ENCODE measurements around the gene CBX7. TPM values are rescaled to one million over a fixed set of nuclear protein-coding genes. Genes with fewer than 3 reads are reported as not detected.

CBX7 gene
- total and polyA plus RNA-seq, 10 donors = 20.2 to 99.4 (median 60.3) TPM

GRCh38 chr22:39083212-39084165 lies 69.0 kb downstream of the CBX7 start:
- 79 to 84% (median 82%) methylated on average over 10 to 14 of the region's 14 CpGs for WGBS, 5 donors
- DNase-seq = peak; percentile 60
- Histone ChIP-seq H3K4me3 (no peak overlapping the region), H3K27me3 (replicated peaks in 1 of 7) (no peaks in the 10 kb centered on the region), H3K36me3 (peaks cover 0 to 80% (median 29%) of the 10 kb centered on the region in 6 donors), H3K4me1 (peaks cover 13 to 86% (median 42%) of the 10 kb centered on the region in 6 donors), H3K27ac (peak overlapping the region in 3 of 8 donors; percentile 26 to 49 (median 41)), H3K9me3 (no peaks in the 10 kb centered on the region)
- TF ChIP-seq POLR2A (IDR thresholded peaks at IDR 0.05) (no peak), CTCF (IDR thresholded peaks at IDR 0.05 in 8 of 11, conservative IDR thresholded peaks at IDR 0.05 in 3 of 11) (no peak), POLR2AphosphoS5 (IDR thresholded peaks at IDR 0.05) (peak in 1 of 3 donors; percentile 5)
- intact Hi-C loops (cut with DNase I; ENCODE audit: low total_unique reads) = no loop called here

- WGBS, 5 donors = 73 to 84% (median 81%) methylated on average over 8 of the region's 8 CpGs
- intact Hi-C loops (cut with DNase I; ENCODE audit: low total_unique reads) = no loop called here
- Histone ChIP-seq H3K27me3 (replicated peaks in 1 of 7) (no peaks in the 10 kb centered on the region), H3K27ac (peak overlapping the region in 3 of 8 donors; percentile 33 to 78 (median 46)), H3K9me3 (no peaks in the 10 kb centered on the region), H3K4me3 (no peak overlapping the region), H3K36me3 (peaks cover 0 to 70% (median 27%) of the 10 kb centered on the region in 6 donors), H3K4me1 (peaks cover 20 to 85% (median 52%) of the 10 kb centered on the region in 6 donors)
- DNase-seq = peak; percentile 36
- TF ChIP-seq POLR2AphosphoS5 (IDR thresholded peaks at IDR 0.05) (no peak), POLR2A (IDR thresholded peaks at IDR 0.05) (no peak), CTCF (IDR thresholded peaks at IDR 0.05 in 8 of 11, conservative IDR thresholded peaks at IDR 0.05 in 3 of 11) (no peak)
Measured at GRCh38 chr22:39081598-39081997, 70.9 kb downstream of the CBX7 start.

- peak; percentile 51 for DNase-seq
- Histone ChIP-seq H3K4me3 (peak overlapping the region in 1 of 8 donors; percentile 27), H3K27ac (peak overlapping the region in 3 of 8 donors; percentile 46 to 91 (median 78)), H3K36me3 (peaks cover 0 to 64% (median 25%) of the 10 kb centered on the region in 6 donors), H3K4me1 (peaks cover 20 to 86% (median 58%) of the 10 kb centered on the region in 6 donors), H3K9me3 (no peaks in the 10 kb centered on the region), H3K27me3 (replicated peaks in 1 of 7) (no peaks in the 10 kb centered on the region)
- intact Hi-C loops (cut with DNase I; ENCODE audit: low total_unique reads) = no loop called here
- 82 to 91% (median 89%) methylated on average over 12 of the region's 12 CpGs for WGBS, 5 donors
- TF ChIP-seq POLR2A (IDR thresholded peaks at IDR 0.05) (no peak), CTCF (IDR thresholded peaks at IDR 0.05 in 8 of 11, conservative IDR thresholded peaks at IDR 0.05 in 3 of 11) (no peak), POLR2AphosphoS5 (IDR thresholded peaks at IDR 0.05) (no peak)
Measured at GRCh38 chr22:39081016-39081415, 71.5 kb downstream of the CBX7 start.

Small RNA genes within 50 kb of the gene (small RNA-seq; reads per million reads assigned to genes)
- gene COX5BP7 = 0 reads per million in 4 donors

Other genes starting within 250 kb of the CBX7 start
- gene APOBEC3A, start 195.1 kb downstream of the CBX7 start, total RNA-seq = 100 to 1,000 TPM in 2 of 7 donors, 10 to 100 TPM in 5; 18.6 to 163 (median 68.0) TPM
- 1 to 10 TPM; 1.2 to 5.6 (median 3.9) TPM for gene APOBEC3A, start 195.1 kb downstream of the CBX7 start, polyA plus RNA-seq
- 10 to 100 TPM in 1 of 7 donors, 1 to 10 TPM in 5, not detected in 1; 2.5 to 14.0 (median 7.2) TPM for gene APOBEC3B, start 170.3 kb downstream of the CBX7 start, total RNA-seq
- gene APOBEC3B, start 170.3 kb downstream of the CBX7 start, polyA plus RNA-seq = 1 to 10 TPM; 1.2 to 3.7 (median 2.1) TPM
- 10 to 100 TPM; 23.5 to 72.4 (median 54.2) TPM for gene APOBEC3C, start 138.4 kb downstream of the CBX7 start, total RNA-seq
- 10 to 100 TPM; 42.8 to 60.3 (median 45.2) TPM for gene APOBEC3C, start 138.4 kb downstream of the CBX7 start, polyA plus RNA-seq
- 10 to 100 TPM; 14.8 to 23.6 (median 17.6) TPM for gene APOBEC3D, start 131.6 kb downstream of the CBX7 start, total RNA-seq
- 10 to 100 TPM in 1 of 3 donors, 1 to 10 TPM in 2; 4.5 to 12.7 (median 6.8) TPM for gene APOBEC3D, start 131.6 kb downstream of the CBX7 start, polyA plus RNA-seq
- 10 to 100 TPM; 11.4 to 31.5 (median 27.6) TPM for gene APOBEC3F, start 111.8 kb downstream of the CBX7 start, total RNA-seq
- gene APOBEC3F, start 111.8 kb downstream of the CBX7 start, polyA plus RNA-seq = 10 to 100 TPM in 1 of 3 donors, 1 to 10 TPM in 2; 5.4 to 17.2 (median 7.9) TPM
- 10 to 100 TPM; 44.3 to 72.8 (median 53.7) TPM for gene APOBEC3G, start 75.4 kb downstream of the CBX7 start, total RNA-seq
- gene APOBEC3G, start 75.4 kb downstream of the CBX7 start, polyA plus RNA-seq = 10 to 100 TPM; 50.9 to 53.1 (median 51.0) TPM
- 1 to 10 TPM in 5 of 7 donors, under 1 TPM in 1, not detected in 1; 0.70 to 3.8 (median 2.2) TPM for gene APOBEC3H, start 55.4 kb downstream of the CBX7 start, total RNA-seq
- gene APOBEC3H, start 55.4 kb downstream of the CBX7 start, polyA plus RNA-seq = 1 to 10 TPM; 1.8 to 3.4 (median 2.3) TPM
- 10 to 100 TPM in 2 of 7 donors, 1 to 10 TPM in 5; 2.4 to 20.5 (median 9.3) TPM for gene PDGFB, start 92.3 kb upstream of the CBX7 start, total RNA-seq
- gene PDGFB, start 92.3 kb upstream of the CBX7 start, polyA plus RNA-seq = 1 to 10 TPM; 1.7 to 8.2 (median 2.0) TPM
- 1,000 to 10,000 TPM; 1,607 to 2,098 (median 1,685) TPM for gene RPL3, start 166.9 kb upstream of the CBX7 start, total RNA-seq
- 1,000 to 10,000 TPM; 4,418 to 6,240 (median 4,821) TPM for gene RPL3, start 166.9 kb upstream of the CBX7 start, polyA plus RNA-seq
- 10 to 100 TPM in 4 of 7 donors, 1 to 10 TPM in 3; 8.0 to 32.3 (median 16.1) TPM for gene SYNGR1, start 197.3 kb upstream of the CBX7 start, total RNA-seq
- gene SYNGR1, start 197.3 kb upstream of the CBX7 start, polyA plus RNA-seq = 10 to 100 TPM in 2 of 3 donors, 1 to 10 TPM in 1; 9.5 to 35.1 (median 10.5) TPM
- gene TAB1, start 247.1 kb upstream of the CBX7 start, total RNA-seq = 10 to 100 TPM; 19.3 to 34.8 (median 25.0) TPM
- 10 to 100 TPM; 12.4 to 20.2 (median 12.6) TPM for gene TAB1, start 247.1 kb upstream of the CBX7 start, polyA plus RNA-seq

Measured in spleen (tissue), 11 donors.